Mucosa of descending colon (tissue), 3 donors: ENCODE results near the gene RIPOR1. TPM values are rescaled to one million over a fixed set of nuclear protein-coding genes. Genes with fewer than 3 reads are reported as not detected.
A peak's percentile ranks its signal among the peaks of the same experiment; 100 is the strongest.

Source experiments
- ATAC-seq: fragments of 200-7000 bp; cut with Tn5 transposase; one replicate; pipeline ENCODE4 v1.9.1; 2020; ENCODE audit warnings: mild to moderate bottlenecking, moderate library complexity
- DNase-seq, 3 donors: peaks; one replicate each; pipeline ENCODE4 v3.0.0-alpha.2; 2020
- H3K36me3 ChIP-seq: fragments of 200-600 bp; one replicate; pipeline ENCODE4 v1.8.0; 2021; ENCODE audit warnings: low read depth, mild to moderate bottlenecking
- H3K4me1 ChIP-seq: fragments of 200-600 bp; one replicate; pipeline ENCODE4 v1.8.0; 2021; ENCODE audit warnings: low read depth, mild to moderate bottlenecking
- H3K4me3 ChIP-seq: fragments of 200-600 bp; one replicate; pipeline ENCODE4 v1.8.0; 2021; ENCODE audit warnings: mild to moderate bottlenecking
- H3K9me3 ChIP-seq: fragments of 200-600 bp; one replicate; pipeline ENCODE4 v1.8.0; 2021; ENCODE audit warnings: mild to moderate bottlenecking
- CTCF ChIP-seq: fragments of 200-600 bp; IDR thresholded peaks from one replicate; pipeline ENCODE4 v1.8.0; 2022; ENCODE audit warnings: antibody characterized with exemption, mild to moderate bottlenecking
- intact Hi-C, 2 donors: fragments of 100-400 bp; cut with DNase I in 1 of 2; cut with micrococcal nuclease in 1 of 2; formaldehyde crosslinking; loops; one replicate each; pipeline versions ENCODE4 v1.11.0 to v1.11.1; 2022; cut with DNase I, micrococcal nuclease
- long read RNA-seq, 2 donors: library from polyadenylated mRNA; unstranded; transcript quantifications; one replicate each; pipeline ENCODE4 v2.0.0, GENCODE V29; 2019 to 2021
- total RNA-seq, 3 donors: library from RNA; stranded (reverse); fragmentation: NEBNext Ultra II Directional in 2 of 3; extraction: Animal tissue kit (Norgen Biotek cat#: 25700) in 2 of 3; gene quantifications; one replicate each; pipeline versions ENCODE4 v1.2.1 to v1.2.4, GENCODE V29; 2021 to 2023
- donor health status: DM: no; HTN: no; CAD: no; lungs with moderate emphysema.
- donor health status: DM: no; HTN: no; CAD: no.
- donor health status: DM: no; HTN: yes; CAD: no.

RIPOR1 gene
- 10 to 100 TPM; 10.9 to 74.7 (median 20.5) TPM for total RNA-seq
- long read RNA-seq, donor 1, full-length matches to known transcripts, result 2 of 30 reads
- long read RNA-seq, donor 1, partial matches to known transcripts, result 23 of 30 reads
- long read RNA-seq, donor 1, other reads (novel, unspliced or antisense), result 5 of 30 reads
- long read RNA-seq, donor 2, partial matches to known transcripts, result 2 of 3 reads
- long read RNA-seq, donor 2, other reads (novel, unspliced or antisense), result 1 of 3 reads

- intact Hi-C loops, result no loop called here
- DNase-seq (peak; percentile 50 to 70 (median 67)), ATAC-seq (peak; percentile 58)
- H3K9me3 ChIP-seq, result no peaks in the 10 kb centered on the region
- no peak for TF ChIP-seq CTCF
- no peaks in the 10 kb centered on the region for H3K36me3 ChIP-seq
- peak within 1 kb of the TSS; percentile 30 for H3K4me3 ChIP-seq
- H3K4me1 ChIP-seq, result peaks cover 20% of the 10 kb centered on the region
Measured at GRCh38 chr16:67528222-67528869, at the start of gene RIPOR1. Gene RIPOR1 (plus strand): TSS chr16:67528829. CDS start chr16:67538447, 9,618 bp downstream.

- ATAC-seq (peak; percentile 92), DNase-seq (peak; percentile 99 to 100 (median 100))
- peak; percentile 91 for TF ChIP-seq CTCF
- Histone ChIP-seq H3K4me3 (peak within 1 kb of the TSS; percentile 94), H3K4me1 (peaks cover 33% of the 10 kb centered on the region), H3K9me3 (no peaks in the 10 kb centered on the region), H3K36me3 (peaks cover 4% of the 10 kb centered on the region)
- intact Hi-C loops, result no loop called here
Measured at GRCh38 chr16:67480833-67481560, 47.6 kb upstream of the RIPOR1 start, which contains the start of gene ATP6V0D1. Gene ATP6V0D1 (minus strand): TSS chr16:67481157. CDS start chr16:67481086, 71 bp downstream.

GRCh38 chr16:67481561-67482232 lies 46.9 kb upstream of the RIPOR1 start:
- H3K4me3 ChIP-seq, result no peak overlapping the region
- peak; percentile 44 for ATAC-seq
- DNase-seq, result peak; percentile 77 to 83 (median 80)
- no peak for TF ChIP-seq CTCF
- intact Hi-C loops, result no loop called here
- H3K4me1 ChIP-seq, result peaks cover 33% of the 10 kb centered on the region
- no peaks in the 10 kb centered on the region for H3K9me3 ChIP-seq
- peaks cover 4% of the 10 kb centered on the region for H3K36me3 ChIP-seq

- H3K36me3 ChIP-seq, result peaks cover 4% of the 10 kb centered on the region
- intact Hi-C loops, result no loop called here
- H3K4me3 ChIP-seq, result no peak overlapping the region
- TF ChIP-seq CTCF, result no peak
- ATAC-seq (no peak), DNase-seq (peak; percentile 17 to 61 (median 39))
- no peaks in the 10 kb centered on the region for H3K9me3 ChIP-seq
- H3K4me1 ChIP-seq, result peaks cover 33% of the 10 kb centered on the region
Measured at GRCh38 chr16:67482233-67482924, 46.2 kb upstream of the RIPOR1 start.

GRCh38 chr16:67483150-67483549 lies 45.5 kb upstream of the RIPOR1 start, which contains the start of gene AGRP:
Gene AGRP (minus strand): TSS chr16:67483547. CDS start chr16:67483398, 149 bp downstream.
- Histone ChIP-seq H3K9me3 (no peaks in the 10 kb centered on the region), H3K36me3 (peaks cover 4% of the 10 kb centered on the region), H3K4me1 (peaks cover 32% of the 10 kb centered on the region), H3K4me3 (no peak within 1 kb of the TSS)
- DNase-seq (peak in 1 of 3 donors; percentile 55), ATAC-seq (no peak)
- intact Hi-C loops, result no loop called here
- no peak for TF ChIP-seq CTCF
